GM18502 (cell line): ENCODE results near the gene GRIN2C.
"Not testable (repeated sequence)": the region's sequence is repeated elsewhere in the genome, so short reads cannot be mapped to it uniquely, and the experiment has no call there.

Experiments used
- ATAC-seq: cut with Tn5 transposase; IDR thresholded peaks from one replicate; pipeline ENCODE4 v1.9.1; 2021; ENCODE audit warnings: mild to moderate bottlenecking; ENCODE audit not compliant: unreplicated experiment, poor library complexity

The GRIN2C gene

DNA sequence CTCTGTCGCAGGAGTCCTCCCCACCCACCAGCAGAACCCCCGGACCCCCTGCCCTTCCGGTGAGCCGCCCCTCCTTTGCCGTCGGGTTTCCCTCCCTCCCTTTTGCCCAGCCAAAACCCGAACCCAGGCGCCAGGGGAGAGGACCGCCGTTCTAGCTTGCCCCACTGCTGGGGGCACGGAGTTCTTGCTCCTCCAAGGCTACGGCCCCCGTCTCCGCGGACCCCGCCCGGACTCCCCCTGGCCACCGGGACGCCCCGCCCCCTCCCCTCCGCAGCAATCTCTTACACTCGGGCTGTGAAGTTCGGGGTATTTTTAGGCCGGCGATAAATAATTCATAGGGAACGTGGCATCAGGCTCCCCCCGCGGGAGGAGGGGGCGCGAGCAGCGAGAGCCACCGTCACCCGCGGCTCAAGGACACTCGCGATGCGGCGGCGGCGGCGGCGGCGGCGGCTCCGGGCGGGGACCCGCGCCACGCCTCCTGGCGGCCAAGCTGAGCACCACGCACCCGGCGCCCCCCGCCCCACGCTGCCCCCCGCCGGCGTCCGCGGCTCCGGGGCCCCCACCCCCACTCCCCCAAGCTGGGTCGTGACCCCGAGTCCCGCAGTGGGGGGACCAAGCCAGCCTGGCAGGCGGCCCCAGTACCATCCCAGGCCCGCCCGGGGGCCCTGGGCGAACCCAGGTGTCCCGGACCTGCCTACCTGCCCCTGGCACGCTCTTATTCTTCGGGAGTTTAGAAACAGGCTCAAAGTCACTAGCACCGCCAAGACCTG is at the start of gene GRIN2C:
GRIN2C (minus strand) TSS at position 427 of the 770 bp plus-strand sequence. CDS start 4,793 bp downstream, outside the sequence.
- ATAC-seq = no peak

DNA sequence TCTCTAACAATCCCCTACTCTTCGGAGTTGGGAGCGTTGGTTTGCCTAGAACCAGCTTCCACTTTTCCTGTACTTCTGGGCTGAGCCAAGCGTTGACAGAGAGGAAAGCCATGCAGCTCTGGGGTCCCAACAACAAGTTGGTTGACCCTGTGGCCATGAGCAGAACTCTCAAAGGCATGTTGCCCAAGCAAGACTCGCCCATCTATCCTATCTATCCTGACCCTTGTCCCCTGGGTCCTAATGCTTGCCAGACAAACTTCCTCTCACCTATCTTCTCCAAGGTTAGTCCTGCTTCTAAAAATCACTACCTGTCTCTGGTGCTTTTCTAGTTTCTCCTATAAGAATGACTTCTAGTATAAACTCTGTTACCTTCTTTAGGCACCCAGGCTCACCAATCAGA is 49.4 kb upstream of the GRIN2C start:
- not testable (repeated sequence) for ATAC-seq

- no peak for ATAC-seq
Measured at GRCh38 chr17:74907012-74907411, 47.3 kb upstream of the GRIN2C start.

DNA sequence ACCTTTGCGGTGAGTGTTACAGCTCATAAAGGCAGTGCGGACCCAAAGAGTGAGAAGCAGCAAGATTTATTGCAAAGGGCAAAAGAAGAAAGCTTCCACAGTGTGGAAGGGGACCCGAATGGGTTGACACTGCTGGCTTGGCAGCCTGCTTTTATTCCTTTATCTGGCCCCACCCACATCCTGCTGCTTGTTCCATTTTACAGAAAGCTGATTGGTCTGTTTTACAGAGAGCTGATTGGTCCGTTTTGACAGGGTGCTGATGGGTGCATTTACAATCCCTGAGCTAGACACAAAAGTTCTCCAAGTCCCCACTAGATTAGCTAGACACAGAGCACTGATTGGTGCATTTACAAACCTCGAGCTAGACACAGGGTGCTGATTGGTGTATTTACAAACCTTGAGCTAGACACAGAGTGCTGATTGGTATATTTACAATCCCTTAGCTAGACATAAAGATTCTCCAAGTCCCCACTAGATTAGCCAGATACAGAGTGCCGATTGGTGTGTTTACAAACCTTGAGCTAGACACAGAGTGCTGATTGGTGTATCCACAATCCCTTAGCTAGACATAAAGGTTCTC is 46.6 kb upstream of the GRIN2C start:
- not testable (repeated sequence) for ATAC-seq

DNA sequence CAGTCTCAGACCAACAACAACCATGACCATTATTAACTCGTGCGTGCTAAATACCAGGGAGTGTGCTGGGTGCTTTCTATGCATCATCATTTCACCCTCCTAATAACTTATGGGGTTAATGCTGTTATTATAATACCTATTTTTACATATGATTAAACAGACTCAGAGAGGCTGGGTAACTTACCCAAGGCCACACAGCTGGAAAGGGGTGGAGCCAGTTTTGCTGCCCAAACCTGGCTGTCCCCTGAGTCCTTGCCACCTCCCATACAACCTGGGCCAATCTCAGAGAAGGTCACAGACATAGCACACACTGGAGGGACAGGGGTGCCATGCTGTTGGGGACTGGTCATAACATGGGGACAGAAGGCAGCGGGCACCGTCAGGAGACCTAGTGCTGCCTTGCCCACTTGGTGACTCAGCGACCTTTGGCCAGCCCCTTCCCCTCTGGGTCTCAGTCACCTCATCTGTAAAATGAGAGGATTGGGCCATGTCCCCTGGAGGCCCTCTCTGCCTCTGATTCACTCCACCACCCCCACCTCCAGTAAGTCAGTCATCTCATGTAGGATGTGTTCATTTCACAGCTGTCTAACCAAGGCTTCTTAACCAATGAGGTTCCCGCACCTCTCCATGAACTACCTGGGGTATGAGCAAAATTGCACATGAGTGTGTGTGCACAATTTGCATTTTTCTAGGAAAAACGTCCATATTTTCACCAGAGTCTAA is 45.2 kb upstream of the GRIN2C start:
- ATAC-seq = no peak

- ATAC-seq = no peak
Measured at GRCh38 chr17:74903671-74904070, 44.0 kb upstream of the GRIN2C start.

DNA sequence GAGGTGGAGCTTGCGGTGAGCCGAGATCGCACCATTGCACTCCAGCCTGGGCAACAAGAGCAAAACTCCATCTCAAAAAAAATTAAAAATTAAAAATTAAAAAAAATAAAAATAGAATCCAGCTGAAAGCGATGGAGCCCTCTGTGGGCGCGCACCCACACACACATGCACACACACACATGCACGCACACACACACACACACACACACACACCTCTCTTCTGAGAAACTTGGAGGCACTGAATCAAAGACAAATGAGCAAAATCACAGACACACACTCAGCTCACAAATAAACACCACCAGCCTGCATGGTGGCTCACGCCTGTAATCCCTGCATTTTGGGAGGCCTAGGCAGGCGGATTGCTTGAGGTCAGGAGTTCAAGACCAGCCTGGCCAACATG is 43.3 kb upstream of the GRIN2C start:
- ATAC-seq = no peak

DNA sequence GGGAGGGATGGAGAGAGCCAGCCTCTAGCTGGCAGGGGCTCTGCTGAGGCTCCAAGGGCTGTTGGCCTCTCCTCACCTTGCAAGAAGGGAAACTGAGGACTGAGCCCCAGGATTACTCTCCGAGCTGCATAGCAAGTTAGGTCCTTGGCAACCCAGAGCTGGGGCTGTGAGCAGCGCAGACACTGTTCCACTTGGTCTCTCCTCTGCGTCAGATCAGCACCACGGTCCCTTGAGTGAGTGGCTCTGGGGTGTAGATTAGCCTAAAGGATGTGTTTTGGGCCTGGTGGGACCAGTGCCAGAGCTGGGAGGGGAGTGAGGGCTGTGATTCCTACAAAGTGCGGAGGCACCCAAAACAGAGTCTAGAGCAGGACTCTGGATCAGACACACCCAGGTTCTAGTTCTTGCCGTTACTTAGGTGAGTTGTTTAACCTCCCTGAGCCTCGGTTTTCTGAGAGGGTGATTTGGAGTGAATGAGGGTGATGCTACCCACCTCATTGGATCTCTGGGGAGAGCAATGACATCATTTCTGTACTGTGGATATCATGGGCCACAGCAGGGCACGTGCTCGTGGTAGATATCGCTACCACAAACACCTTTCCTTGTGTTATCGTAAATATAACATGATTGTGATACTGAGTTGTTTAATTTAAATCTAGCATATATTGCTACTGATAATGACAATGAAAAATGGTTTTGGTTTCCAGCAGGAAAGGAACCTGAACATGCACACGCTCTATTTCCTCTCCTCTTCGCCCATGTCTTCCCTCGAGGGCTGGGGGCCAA is 41.9 kb upstream of the GRIN2C start:
- no peak for ATAC-seq

GRCh38 chr17:74900208-74900607 is 40.5 kb upstream of the GRIN2C start:
- no peak for ATAC-seq

DNA sequence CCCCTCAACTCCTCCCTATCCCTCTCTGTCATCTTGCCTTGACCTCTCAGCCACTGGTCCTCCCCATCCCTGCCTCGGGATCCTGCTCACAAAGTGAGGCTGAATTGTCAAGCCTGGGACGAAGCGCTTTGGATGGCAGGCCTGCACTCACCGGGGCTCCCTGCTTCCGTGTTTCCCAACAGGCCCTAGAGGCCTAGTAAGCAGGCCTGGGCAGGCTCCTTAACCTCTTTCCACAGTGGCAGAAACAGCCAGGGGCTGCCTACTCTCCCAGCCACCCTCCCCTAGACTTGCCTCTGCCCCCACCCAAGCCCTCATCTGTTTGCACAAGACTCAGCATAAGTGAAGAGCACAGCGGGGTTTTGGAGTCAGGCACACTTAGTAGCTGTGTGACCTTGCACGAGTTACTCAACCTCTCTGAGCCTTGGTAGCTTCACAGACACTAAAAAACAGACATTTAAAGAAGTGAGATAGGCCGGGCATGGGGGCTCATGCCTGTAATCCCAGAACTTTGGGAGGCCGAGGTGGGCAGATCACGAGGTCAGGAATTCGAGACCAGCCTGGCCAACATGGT is 38.8 kb upstream of the GRIN2C start:
- no peak for ATAC-seq

GRCh38 chr17:74893936-74894671 is 34.4 kb upstream of the GRIN2C start:
- ATAC-seq = no peak

- no peak for ATAC-seq
Measured at GRCh38 chr17:74892974-74893911, 33.6 kb upstream of the GRIN2C start, which contains the start of gene FADS6. FADS6 (minus strand) TSS chr17:74893633; CDS start chr17:74893595, 38 bp downstream.

GRCh38 chr17:74892013-74892841 is 32.5 kb upstream of the GRIN2C start:
- no peak for ATAC-seq

DNA sequence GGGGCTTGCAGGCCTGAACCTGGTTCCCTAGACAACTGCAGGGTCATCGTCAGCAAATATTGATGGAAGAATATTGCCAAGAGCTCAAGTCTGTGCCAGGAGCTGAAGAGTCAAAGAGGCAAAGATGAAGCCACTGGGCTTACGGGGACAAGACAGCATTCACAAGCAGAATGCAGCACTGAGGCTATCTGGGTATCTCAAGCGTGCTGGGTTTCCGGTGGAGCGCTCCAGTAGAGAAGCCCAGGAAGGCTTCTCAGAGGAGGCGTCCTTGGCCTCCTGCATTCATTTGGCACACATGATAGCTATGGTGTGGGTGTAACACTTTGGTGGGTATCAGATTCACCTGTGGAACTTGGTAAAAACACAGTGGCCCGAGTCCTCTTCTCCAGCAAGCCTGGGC is 30.9 kb upstream of the GRIN2C start:
- no peak for ATAC-seq

DNA sequence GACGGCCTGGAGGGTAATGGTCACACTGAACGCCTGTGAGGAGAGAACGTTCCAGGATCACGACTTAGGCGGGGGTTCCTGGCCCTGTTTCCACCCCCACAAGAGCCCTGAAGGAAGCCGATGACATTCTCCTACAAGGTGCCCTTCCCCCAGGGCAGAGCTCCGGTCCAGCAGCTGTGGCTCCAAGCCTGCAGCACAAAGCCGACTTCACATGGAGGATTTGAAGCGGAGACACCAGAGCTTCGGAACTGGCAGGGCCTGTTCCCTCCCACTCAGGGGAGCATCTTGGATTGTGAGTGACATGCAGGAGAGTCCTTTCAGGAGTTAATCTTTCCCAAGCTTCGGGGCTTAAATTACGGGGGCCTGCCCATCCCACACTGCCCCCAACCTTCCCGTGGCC is 28.8 kb upstream of the GRIN2C start:
- ATAC-seq = no peak

DNA sequence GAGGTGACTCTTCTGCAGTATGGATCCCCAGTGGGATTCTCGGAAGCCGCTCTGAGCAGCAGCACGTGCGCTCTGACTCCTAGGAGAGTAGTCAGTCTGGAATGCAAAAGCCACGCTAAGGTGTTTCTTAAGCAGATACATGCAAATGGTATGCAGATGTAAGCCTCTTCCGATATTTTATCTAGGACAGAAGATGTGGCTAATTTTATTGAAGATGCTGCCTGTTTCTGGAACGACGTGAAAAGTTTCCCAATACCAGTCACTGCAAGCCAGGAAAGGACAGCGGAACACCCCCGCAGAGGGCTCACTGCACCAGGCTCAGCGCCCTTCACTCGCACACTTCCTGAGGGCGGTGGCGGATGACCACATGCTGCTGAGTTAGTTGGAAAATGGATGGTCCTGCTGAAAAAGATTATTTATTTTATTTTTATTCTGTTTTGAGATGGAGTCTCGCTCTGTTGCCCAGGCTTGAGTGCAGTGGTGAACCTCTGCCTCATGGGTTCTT is 23.6 kb upstream of the GRIN2C start:
- ATAC-seq = no peak

- no peak for ATAC-seq
Measured at GRCh38 chr17:74882517-74883240, 23.0 kb upstream of the GRIN2C start.
